RWPE1 (cell line): ENCODE results near the gene CHAF1A.

Experiments used
- CTCF ChIA-PET: fragments of 350-600 bp; sonication (Branson Sonifier 250); formaldehyde crosslinking; extraction: SDS; loops from one replicate; lab custom pipeline; 2021; lab: Yijun Ruan, JAX
- POLR2A ChIA-PET: fragments of 400-600 bp; formaldehyde crosslinking; extraction: SDS; loops from one replicate; lab custom pipeline; 2020; ENCODE audit warnings: antibody characterized with exemption; ENCODE audit not compliant: low non-redundant PET; lab: Yijun Ruan, JAX
- DNase-seq: peaks from one replicate; pipeline ENCODE4 v3.0.0; 2012; ENCODE audit warnings: low spot score
- H3K27ac ChIP-seq: fragments of 450-650 bp; 2 replicates; pipeline ENCODE4 v1.5.1; 2017
- CTCF ChIP-seq: fragments of 450-650 bp; conservative IDR thresholded peaks from 2 replicates; pipeline ENCODE4 v1.5.1; 2017; ENCODE audit warnings: low read depth, mild to moderate bottlenecking

CHAF1A gene

DNA sequence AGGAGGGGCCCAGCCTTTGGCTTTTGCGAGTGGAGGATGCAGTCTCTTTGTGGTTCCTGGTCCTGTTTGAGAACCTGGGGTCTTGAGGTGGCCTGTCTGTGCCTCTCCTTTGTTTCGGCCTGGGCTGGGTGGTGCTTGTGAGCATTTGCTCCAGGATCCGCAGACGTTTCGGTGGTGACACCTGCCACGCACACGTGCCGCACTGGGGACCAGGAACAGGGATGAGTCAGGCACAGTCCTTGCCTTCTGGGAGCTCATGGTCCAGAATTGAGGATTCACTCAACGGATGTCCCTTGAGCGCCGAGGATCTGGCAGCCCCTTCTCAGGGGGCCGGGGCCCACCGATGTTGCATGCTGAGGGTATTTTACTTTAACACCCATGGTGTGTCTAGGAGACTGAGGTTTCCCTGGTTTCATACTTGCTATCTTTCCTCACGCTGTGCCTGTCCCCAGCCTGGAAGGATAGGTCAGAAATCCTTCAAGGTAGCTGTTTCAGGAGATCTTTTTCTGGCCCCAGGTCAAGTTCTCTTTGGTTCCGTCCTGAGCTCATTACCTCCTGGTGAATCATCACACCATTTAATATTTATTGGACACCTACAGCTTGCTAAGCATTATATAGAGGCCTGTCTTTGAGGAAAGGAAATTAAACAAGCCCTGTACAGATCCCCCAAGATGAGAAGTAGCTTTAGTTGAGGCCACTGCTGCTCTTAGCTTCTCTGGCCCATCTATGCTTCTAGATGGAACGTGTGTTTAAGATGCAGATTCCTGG is 74.8 kb downstream of the CHAF1A start:
- no peak for TF ChIP-seq CTCF
- H3K27ac ChIP-seq, result peak overlapping the region; percentile 24
- ChIA-PET CTCF (no interaction called here), POLR2A (no interaction called here)
- DNase-seq, result peak; percentile 15

GRCh38 chr19:4482721-4483364 is 80.4 kb downstream of the CHAF1A start:
- ChIA-PET CTCF (interaction anchor here (0.9 kb wide), 1 partner anchor 336 kb away, joined by 4 read pairs; no protein-coding TSS in a partner anchor), POLR2A (interaction anchor here (0.6 kb wide), 1 partner anchor 11 kb away, joined by 3 read pairs; no protein-coding TSS in a partner anchor)
- TF ChIP-seq CTCF, result no peak
- DNase-seq, result no peak
- peak overlapping the region; percentile 7; the same call in 1 of the 2 replicates for H3K27ac ChIP-seq

DNA sequence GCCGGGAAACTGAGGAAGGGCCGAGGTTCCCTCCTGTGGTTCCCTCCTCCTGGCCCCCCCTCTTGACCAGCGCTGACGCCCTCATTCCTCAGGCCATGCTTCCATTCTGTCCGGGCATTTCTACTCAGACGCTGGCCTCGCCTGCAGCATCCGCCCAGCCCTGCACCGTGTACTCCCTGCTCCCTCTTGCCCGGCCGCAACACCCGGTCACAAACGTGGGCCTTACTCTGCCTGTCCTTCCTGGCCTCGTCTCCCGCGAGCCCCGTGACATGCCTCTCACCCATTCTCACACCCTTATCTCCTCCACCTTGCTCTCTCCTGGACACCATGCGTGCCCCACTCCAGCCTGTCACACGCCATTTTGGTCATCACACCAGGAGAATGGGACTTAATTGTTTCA is 80.9 kb downstream of the CHAF1A start:
- CTCF ChIA-PET, result no interaction called here

DNA sequence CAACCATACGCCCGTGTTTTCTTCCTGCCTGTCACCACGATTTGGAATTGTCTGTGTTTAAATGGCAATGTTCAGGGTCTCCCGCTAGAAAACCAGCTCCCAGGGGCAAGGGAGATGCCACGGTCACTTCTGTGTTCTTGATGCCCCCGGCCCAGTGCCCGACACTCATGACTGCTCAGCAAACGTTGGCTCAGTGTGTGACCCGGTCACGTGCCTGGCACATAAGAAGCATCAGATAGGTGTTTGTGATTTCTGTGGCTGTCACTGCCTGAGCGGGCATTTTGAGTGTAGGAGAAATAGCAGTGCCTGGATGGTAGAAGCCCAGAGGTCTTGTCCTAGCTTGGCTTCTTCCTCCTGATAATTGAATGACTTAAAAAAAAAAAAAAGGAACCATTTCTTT is 85.1 kb downstream of the CHAF1A start:
- peak overlapping the region; percentile 13; the same call in 1 of the 2 replicates for H3K27ac ChIP-seq
- TF ChIP-seq CTCF, result no peak
- ChIA-PET POLR2A (no interaction called here), CTCF (interaction anchor here (0.6 kb wide), 1 partner anchor 34 kb away, joined by 7 read pairs; no protein-coding TSS in a partner anchor)
- no peak for DNase-seq

More for the DNA sequence above, 80.9 kb downstream of the CHAF1A start:
- DNase-seq, result no peak
- H3K27ac ChIP-seq, result no peak overlapping the region
- POLR2A ChIA-PET, result no interaction called here
- TF ChIP-seq CTCF, result no peak

DNA sequence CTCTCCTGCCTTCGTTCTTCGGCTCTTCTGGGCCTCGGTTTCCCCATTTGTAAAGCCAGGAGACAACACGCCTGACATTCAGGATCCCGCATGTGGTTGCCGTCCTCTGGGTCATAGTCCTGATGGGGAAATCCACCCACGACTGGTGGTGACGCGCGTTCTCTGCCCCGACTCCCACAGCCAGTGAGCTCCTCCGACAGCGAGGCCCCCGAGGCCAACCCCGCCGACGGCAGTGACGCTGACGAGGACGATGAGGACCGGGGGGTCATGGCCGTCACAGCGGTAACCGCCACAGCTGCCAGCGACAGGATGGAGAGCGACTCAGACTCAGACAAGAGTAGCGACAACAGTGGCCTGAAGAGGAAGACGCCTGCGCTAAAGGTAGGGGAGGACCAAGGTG is 86.1 kb downstream of the CHAF1A start:
- POLR2A ChIA-PET, result no interaction called here
- no peak for TF ChIP-seq CTCF
- CTCF ChIA-PET, result no interaction called here
- no peak for DNase-seq
- no peak overlapping the region for H3K27ac ChIP-seq

GRCh38 chr19:4491446-4491845 is 89.0 kb downstream of the CHAF1A start:
- H3K27ac ChIP-seq, result peak overlapping the region; percentile 36; the same call in 1 of the 2 replicates
- POLR2A ChIA-PET, result no interaction called here
- CTCF ChIA-PET, result no interaction called here
- no peak for TF ChIP-seq CTCF
- DNase-seq, result no peak
